G401.6 (cell line): ENCODE measurements around the gene CCSER1.
"Not testable (repeated sequence)": the region's sequence is repeated elsewhere in the genome, so short reads cannot be mapped to it uniquely, and the experiment has no call there.

Source experiments
- FAIRE-seq: peaks from 2 replicates; lab custom pipeline; 2012; peaks lifted over from hg19 to GRCh38; lab: Jason Lieb, UNC

CCSER1 gene

DNA sequence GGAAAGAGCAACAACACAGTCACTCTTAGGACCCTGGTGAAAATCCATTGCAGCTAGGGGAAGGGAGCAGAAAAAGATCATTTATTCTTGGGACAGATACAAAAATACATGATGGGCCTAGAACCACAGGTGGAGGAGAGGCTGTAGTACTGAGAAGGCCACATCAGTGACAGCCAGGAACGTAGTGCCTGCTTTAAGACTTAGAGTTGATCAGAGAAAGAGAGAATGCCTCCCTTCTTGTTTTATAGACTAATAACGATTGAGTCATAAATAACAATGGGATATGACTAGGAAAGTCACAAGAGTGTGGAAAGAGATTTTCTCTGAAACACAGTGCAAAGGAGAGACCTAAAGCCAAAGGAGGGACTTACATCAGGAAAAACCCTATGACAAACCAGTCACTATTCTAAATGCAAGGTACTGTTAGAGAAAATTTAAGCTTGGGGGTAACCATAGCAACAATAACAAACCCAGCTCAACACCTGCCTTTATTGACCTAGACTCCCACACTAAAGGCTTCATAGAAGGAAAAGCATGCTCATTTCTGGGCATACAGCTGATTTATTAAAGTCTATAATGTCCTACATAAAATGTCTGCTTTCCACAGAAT, 1161.6 kb downstream of the CCSER1 start:
- FAIRE-seq: no peak

DNA sequence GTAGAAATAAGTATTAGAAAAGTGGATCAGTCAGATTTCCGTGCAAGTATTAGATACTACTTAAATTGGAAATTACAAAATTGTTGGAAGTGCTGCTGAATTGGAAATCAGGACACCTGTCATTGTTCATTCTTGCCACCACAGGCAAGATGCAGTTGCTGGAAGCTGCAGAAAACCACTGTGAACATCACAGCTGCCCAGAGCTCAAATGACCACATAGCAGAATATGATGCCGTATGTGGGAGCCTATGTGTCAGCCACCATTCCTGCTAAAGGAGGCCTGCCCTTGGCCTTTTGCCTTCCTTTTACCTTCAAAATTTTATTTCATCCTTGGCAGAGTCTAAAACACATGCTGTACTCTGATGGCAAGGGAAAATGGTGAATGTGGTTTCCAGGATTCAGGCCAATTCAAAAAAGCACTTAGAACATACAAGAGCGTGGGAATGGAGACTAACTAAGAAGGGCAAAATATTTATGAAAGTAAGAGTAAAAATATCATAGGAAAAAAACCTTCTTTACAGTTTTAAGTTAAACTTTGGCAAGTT, 1171.0 kb downstream of the CCSER1 start:
- FAIRE-seq: no peak

DNA sequence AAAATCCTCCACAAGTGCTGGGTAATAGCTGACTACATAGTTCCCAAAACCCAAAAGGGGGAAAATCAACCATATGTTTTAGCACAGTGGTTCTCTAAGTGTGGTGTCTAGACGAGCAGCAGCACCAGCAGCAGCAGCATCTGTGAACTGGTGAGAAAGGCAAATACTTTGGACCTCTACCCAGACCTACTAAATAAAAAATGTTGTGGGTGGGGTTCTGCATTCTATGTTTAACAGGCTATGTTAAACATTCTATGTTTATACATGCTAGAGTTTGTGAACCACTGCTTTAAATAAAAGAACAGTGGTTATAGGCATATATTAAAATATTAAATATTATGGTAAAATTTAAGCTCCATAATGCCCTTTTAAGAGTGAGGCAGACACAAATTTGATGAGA, 1171.6 kb downstream of the CCSER1 start:
- FAIRE-seq: no peak

DNA sequence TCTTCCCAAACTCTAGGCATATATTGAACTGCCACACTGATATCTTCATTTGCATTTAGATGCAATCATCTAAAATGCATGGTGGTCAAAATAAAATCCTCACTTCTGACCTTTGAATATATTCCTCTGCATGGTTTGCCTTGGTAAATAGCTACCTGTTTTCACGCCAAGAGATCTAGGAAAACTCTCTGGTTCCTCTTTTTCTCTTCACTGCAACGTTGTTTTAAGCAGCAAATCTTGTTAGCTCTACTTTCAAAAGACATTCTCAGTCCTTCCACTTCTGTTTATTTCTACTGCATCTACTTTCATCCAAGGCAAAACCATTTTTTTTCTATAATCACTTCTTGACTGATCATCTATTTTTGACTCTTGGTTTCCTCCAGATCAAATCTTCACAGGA, 1174.9 kb downstream of the CCSER1 start:
- FAIRE-seq: no peak

DNA sequence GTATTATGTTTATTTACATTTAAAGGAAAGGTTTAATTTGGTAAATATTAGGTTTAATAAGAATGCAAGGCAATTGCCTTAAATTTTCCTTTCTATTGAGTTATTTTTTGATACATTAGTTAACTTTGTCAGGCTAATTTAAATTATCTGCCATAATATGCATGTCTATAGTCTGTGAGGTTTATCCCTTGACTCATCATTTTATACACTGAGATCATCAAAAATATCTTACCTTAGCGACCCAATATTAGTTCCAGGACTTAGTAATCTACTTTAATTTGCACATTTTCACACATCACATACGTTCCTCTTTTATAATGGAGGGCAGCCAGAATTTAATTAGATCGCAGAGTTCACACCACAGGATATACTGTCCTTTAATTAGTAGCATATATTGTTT, 1177.1 kb downstream of the CCSER1 start:
- no peak for FAIRE-seq

DNA sequence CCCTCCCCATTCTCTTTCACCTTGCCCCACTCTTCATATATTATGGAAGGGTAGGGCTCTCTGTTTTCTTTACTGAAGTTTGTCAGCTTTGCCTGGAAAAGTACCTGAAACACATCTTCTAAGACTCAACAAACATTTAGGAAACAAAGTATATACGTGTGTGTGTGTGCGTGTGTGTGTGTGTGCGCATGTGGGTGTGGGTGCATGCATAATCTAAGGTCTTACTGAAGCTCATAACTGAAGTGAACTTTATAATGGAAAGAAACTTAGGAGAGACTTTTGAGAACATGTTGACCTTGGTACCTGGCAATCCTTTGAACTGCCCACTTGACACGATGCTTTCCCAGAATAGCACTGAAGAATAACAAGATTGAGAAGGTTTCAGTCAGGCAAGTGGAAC, 1190.2 kb downstream of the CCSER1 start:
- no peak for FAIRE-seq

DNA sequence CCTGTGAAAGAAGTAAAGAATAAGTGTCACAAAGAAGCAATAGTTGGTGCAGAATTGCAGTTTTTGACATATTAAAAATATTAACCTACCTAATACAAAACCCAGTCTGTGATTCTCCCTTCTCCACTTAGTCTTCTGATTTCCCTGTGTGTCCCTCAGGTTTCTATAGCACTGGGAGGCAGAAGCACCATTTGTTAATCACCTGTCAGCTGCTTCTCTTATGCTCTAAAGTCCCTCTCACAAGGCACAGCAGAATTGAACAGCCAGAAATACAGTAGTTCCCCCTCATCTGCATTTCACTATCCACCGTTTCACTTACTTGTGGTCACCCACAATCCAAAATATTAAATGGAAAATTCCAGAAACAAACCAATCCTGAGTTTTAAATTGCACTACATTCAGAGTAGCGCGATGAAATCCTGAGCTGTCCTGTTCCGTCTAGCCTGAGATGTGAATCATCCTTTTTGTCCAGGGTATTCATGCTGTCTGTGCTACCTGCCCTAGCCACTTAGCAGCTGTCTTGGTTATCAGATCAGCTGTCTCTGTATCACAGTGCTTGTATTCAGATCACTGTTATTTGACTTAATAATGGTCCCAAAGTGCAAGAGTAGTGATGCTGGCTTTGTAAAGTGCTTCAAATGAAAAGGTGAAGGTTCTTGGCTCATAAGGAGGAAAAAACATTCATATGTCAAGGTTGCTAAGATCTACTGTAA, 1192.5 kb downstream of the CCSER1 start:
- no peak for FAIRE-seq

DNA sequence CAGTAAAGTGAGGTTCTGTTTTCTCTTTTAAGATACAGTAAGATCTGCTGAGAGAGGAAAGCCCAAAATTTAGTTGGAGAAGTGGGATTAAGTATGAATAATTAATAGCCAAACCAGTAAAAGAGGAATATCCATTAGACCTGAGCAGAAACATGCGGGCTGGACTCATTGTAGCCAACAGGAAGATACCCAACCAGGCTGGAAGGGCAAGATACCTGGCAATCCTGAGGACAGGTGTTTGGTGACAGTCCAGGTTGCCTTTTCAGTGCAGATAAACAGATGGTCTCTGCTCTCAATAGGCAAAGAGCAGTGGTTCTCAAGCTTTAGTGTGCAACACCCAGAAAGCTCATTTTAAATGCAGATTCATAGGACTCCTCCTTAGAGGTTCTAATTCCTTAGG, 1195.8 kb downstream of the CCSER1 start:
- FAIRE-seq: no peak

DNA sequence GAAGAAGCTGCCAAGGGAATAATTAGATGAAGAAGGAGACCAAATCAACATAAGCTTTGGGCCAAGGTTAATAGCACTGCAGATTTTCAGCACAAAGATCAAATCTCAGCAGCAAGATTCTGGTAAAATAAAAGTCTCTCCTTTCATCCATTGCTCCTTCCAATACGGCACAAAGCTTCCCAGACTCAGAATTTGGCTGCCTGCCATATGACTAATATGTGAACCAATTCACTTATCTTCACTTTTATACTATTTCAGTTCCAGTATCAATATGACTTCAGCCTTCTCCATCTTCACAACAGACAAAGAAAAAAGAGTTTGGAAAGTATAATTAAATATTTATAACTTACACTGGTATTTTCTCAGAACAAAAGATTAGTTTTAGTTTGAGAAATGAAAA, 1198.3 kb downstream of the CCSER1 start:
- FAIRE-seq: no peak

DNA sequence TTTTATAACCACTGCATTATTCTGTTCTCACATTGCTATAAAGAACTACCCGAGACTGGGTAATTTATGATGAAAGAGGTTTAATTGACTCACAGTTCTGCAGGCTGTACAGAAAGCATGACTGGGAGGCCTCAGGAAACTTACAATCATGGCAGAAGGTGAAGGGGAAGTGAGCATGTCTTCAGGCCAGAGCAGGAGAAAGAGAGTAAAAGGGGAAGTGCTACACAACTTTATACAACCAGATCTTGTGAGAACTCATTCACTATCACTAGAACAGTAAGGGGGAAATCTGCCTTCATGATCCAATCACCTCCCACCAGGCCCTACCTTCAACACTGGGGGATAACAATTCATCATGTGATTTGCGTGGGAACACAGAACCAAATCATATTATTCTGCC, 1199.0 kb downstream of the CCSER1 start:
- not testable (repeated sequence) for FAIRE-seq

DNA sequence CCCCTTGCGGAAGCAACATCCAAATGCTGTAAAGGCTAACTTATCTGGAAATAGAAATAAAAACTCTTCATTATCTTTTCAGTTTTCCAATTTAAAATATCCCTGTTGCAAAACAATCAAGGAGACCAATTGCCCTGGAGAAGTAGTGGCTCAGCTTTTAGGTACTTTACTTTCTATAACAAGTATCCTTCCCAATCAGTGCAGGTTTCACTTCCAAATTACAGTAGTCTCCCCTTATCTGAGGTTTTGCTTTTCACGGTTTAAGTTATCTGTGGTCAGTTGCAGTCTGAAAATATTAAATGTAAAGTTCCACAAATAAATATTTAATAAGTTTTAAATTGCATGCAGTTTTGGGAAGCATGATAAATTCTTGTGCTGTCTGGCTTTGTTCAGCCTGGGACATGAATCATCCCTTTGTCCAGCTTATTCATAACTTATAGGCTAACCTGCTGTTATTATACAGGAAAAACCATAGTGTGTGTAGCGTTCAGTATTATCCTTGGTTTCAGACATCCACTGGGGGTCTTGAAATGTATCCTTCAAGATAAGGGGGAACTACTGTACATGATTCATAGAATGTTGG, 1203.5 kb downstream of the CCSER1 start:
- no peak for FAIRE-seq

DNA sequence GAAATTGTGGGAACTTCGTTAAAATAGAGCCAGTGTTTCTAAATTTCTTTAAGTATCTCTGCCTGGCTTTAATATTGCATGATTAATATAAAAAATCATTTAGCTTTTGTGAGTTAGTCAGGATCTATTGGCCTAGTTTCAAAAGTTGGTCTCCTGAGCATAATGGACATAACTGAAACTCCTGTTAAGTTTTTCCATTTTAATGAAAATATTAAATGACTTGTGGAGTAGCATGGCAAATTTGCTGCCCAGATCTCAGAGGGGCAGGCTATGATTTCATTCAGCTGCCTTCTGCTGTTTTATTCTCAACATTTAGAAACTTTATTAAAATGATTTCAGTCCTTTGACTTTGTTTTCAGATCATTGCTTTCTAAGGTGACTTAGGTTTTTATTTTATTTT, 1213.6 kb downstream of the CCSER1 start:
- no peak for FAIRE-seq

DNA sequence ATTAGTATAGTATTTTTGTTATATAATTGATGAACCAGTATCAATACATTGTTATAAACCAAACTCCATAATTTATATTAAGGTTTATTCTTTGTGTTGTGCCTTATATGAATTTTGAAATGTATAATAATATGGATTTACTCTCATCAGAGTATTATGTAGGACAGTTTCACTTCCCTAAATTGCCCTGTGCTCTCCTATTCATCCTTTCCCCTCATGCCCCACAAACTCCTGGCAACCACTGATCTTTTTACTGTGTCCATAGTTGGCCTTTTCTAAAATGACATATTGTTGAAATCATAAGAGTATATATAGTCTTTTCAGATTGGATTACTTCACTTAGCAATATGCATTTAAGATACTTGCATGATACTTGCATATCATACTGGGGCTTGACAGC, 1218.4 kb downstream of the CCSER1 start:
- no peak for FAIRE-seq

DNA sequence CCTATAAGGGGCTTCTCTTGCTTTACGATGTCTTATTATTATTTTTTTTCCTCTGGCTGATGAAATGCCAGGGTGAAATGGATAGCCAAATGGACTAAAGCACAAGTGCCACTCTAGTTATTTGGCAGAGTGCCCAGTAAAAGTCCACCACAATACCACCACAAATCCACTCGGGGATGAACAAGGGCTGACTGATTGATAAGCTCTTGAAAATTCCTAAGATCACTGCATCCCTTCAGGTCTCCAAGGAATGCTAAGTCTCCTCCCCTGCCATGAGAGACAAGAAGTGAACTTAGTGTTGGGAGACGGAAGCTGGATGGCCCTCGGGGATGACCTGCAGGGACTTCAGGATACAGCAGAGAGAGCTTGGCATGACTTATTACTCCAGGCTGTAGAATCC, 1229.3 kb downstream of the CCSER1 start:
- FAIRE-seq: not testable (repeated sequence)

DNA sequence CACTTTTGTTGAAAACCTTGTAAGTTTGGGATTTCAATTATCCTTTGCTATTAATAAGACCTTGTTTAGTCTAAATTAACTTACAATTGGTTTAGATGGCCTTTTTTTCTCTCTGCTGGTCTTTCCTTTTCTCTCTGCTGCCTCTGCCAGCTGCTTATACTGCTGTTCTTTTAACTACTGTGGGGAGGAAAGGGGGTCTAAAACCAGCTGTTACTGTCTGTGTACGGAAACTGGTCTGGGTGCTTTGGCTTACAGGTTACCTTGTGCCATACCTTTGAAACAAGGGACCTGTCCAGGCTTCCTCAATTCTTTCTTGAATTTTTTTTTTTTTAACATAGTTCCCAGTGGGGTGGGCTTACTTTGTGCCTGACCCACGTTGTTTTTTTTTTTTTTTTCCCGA, 1230.8 kb downstream of the CCSER1 start:
- not testable (repeated sequence) for FAIRE-seq

DNA sequence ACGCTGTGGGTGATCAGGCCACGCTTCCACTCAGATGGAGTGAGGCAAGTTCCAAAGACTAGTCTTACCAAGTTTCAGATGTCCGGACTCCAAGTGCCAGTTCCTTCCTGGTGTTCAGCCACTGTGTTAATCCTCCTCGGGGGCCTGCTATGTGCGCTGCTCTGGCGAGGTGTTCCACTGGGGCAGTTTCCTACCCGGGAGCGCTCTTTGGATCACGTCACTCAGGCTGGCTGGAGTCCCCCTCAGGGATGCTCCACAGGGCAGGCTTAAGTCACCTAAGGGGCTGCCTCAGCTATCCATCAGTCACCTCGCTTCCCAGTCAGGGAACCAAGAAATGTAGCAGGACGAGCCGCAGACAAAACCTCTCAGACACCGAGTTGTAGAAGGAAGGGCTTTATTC, 1231.4 kb downstream of the CCSER1 start:
- not testable (repeated sequence) for FAIRE-seq

DNA sequence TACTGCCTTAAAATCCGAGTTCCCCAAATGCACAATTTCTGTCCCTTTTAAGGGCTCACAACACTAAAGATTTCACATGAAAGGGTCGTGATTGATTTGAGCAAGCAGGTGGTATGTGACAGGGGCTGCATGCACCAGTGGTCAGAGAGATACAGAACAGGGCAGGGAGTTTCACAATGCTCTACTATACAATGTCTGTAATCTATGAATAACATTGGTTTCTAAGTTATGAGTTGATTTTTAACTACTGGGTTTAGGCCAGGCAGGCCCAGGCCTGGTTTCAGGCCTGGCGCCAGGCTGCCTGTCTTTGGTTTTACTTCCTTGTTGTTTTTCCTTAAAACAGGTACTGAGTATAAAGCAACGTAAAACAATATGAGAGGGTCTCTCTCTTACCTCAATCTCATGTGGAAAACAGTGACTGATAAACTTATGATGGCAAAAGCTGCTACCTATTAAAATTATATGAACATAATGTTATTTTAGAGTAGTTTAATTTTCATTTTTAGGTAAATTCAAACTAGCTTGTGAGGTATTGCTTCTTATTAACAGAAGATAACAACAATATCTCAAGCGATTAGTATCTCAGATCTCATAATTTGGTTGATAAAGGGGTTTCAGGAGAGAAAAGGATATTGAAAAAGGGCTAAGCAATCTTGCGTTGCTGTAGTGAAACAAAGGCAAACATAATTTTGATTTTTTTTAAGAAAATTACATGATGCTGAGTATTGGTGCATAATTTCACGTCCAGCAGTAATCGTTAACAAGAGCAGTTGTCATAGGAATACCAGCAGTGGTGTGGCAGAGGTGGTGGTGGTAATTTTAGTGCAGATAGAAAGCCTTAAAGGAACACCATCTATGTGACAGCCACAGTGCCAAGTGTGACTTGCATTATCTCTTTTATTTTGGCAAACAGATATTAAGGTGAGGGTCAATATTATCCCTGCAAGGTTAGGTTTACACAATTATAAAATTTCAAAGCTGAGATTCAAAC, 1232.1 kb downstream of the CCSER1 start:
- no peak for FAIRE-seq

DNA sequence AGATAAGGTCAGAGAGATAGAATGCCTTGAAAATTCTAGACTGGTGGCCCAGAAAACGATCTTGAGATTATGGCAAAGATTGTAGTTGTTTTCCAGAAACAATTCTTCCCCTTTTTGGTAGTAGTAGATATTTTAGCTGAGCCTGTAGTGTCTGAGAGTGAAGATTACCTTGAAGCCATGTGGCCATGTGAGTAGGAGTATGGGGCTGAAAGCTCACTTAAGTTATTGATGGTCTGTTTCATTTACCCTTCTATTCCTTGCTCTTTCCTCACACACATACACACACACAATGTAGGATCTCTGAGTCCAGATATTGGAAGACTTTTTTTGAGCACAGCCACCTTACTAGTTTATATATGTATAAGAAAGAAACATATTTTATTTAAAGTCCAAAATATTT, 1234.9 kb downstream of the CCSER1 start:
- FAIRE-seq: no peak

DNA sequence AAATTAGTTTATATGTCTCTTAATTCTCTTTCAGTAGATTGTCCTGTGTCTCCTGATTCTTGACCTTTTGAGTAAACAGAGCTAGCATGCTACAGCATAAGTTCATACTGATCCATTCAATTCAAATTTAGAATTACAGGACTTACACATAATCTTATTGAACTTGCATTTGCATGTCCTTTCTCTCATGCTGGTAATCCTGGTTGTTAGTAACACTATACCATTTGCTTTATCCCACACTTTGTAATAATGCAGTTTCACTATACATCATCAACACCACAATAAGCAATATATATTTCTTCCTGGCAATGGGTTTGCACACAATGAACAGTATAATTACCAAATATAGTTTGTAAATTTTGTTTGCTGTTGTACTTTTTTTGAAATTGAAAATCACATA, 1239.4 kb downstream of the CCSER1 start:
- no peak for FAIRE-seq

DNA sequence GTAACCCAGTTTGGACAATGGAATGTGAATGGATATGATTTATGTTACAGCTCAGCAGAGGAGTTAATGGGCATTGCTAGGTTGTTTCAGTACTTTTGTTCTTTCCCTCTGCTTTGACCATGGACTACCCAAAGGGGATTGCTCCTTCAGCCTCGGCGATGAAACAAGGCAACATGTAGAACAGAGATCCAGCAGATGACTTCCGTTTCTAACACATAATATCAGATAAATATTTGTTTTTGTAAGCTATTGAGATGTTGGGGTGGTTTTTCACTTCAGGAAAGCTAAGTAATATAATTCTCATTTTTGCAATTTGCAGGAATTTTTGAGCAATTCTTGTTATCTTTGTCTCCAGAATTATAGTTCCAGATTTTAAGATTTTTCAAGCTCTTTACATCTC, 1241.9 kb downstream of the CCSER1 start:
- FAIRE-seq: no peak

DNA sequence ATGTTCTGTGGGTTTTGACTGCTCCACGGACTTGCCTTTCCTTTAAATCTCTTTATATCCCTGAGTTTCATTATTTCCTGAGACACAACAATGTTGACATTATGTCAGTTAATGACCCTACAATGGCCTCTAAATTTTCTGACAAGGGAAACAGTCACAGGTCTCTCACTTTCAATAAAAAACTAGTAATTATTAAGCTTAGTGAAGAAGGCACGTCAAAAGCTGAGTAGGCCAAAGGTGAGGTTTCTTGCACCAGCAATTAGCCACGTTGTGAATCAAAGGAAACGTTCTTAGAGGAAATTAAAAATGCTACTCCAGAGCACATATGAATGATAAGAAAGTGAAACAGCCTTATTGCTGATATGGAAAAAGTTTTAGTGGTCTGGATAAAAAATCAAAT, 1246.4 kb downstream of the CCSER1 start:
- FAIRE-seq: no peak

DNA sequence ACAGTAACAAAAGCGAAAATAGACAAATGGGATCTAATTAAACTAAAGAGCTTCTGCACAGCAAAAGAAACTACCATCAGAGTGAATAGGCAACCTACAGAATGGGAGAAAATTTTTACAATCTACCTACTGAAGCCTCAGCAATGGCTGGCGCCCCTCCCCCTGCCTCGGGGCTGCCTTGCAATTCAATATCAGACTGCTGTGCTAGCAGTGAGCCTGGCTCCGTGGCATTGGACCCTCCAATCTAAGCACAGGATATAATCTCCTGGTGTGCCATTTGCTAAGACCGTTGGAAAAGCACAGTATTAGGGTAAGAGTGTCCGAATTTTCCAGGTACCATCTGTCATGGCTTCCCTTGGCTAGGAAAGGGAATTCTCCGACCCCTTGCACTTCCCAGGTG, 1278.2 kb downstream of the CCSER1 start:
- not testable (repeated sequence) for FAIRE-seq
